Stimulated activated CD4-positive, alpha-beta T cell treated with anti-CD3 and anti-CD28 coated beads, Interleukin-1b, Interleukin-23, amount 100 ng/mL, for 24 hours (primary cell): ENCODE data around the gene ELFN2.

ENCODE experiments used
- DNase-seq, 4 experiments: peaks; one replicate each; pipeline ENCODE4 v3.0.0-alpha.2; 2020; ENCODE audit warnings: low read depth in 4 of 4, low spot score in 1 of 4

ELFN2 gene

DNA sequence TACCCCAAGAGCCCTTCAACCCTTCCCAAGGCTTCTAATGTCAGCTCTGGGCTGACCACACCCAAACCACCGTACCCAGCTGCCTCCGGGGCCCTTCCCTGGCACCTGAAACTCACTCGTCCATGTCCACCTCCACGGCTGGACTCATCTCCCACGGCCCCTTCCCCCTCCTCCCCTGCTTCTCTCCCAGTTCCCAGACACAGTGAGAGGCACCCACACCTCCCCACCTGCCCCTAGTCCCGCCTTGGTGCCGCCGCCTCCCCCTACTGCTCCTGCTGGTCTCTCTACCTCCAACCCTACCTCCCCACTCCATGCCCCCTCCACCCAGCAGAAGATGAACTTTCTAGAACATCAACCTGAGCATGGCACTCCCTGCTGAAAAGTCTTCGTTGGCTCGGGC, 39.5 kb downstream of the ELFN2 start:
- no peak for DNase-seq

DNA sequence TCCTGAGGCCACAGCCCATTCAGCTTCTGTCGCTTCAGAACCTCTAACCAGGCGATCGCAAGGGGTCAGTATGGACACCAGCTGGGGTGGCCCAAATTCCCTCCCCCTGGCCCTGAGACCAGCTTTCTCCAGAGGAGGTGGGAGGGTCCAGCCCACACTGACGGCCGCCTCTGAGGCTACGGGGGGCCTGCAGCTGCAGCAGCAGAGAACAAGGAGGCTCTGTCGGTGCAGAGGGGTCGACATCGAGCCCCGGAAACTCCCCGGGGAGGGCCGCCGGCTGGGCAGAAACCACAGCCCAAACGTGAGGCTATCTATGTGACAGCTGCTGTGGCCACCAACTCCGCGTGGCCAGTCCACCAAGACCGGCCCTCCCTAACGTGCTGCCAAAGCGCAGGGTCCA, 40.8 kb downstream of the ELFN2 start:
- no peak for DNase-seq

DNA sequence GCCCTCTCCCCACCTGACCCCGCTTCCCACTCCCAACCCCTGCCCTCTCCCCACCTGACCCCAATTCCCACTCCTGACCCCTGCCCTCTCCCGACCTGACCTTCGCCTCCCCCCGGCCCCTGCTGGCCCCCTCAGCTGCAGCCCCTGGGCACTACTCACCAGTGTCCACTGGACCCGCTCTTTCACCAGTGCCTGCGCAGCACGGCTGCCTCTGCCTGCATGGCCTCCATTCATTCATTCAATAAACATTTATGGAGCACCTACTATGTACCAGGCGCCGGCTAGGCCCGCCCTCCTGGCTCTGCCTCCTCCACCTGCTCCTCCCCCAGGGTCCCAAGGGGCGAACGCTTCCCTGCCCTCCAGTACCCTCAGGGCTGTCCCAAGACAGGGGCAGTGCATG, 42.6 kb downstream of the ELFN2 start:
- DNase-seq: no peak

DNA sequence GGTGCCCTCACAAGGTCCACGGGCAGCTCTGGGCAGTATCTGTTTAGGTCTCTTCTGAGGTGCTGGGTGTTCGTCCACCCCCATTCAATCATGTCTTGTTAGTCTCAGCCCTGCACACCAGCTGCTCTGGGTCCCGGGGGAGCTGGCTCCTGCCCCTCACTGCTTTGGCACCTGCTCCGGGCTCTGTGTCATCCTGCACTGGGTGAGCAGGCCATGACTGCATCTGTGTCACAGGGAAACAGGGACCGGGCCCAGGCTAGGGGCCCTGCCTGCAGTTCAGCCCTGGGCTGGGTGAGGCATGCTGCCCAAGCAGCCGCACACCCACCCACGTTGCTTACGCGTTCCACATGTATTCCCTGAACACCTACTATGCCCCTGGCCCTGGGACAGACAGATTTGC, 43.9 kb downstream of the ELFN2 start:
- DNase-seq: no peak

DNA sequence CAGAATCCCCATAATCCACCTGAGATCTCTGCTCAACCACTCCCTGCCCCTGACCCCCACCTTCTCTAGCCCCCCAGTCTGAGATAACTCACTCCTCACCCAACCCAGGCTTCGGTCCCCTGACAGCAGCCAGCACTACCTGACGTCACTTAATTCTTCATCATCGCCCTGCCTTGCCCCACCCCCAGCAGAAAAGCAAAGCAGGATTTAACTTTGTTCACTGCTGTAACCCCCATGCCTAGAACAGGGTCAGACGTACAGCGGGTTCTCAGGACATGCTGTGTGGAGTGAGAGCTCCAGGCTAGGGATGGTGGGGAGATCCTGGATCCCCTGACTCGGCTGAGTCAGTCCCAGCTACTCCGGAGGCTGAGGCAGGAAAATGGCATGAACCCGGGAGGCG, 45.8 kb downstream of the ELFN2 start:
- DNase-seq: no peak

DNA sequence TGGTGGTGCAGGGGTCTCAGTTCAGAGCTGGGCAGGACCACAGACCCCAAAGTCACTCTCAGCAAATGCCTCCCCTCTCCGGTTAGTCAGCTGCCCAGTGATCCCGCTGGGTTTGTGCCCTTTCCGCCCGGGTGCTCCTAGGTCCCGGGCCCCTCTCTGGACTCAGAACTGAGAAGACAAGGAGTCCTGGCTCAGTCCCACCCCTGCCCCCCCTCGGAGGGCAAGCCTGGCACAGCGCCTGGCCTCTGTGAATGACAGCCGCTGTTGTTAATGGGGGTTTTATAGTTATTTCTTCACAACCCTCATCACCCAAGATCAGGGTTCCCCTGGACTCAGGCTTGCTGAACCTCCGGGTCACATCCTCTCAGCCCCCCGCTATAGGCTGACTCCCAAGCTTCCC, 47.6 kb downstream of the ELFN2 start:
- no peak for DNase-seq

DNA sequence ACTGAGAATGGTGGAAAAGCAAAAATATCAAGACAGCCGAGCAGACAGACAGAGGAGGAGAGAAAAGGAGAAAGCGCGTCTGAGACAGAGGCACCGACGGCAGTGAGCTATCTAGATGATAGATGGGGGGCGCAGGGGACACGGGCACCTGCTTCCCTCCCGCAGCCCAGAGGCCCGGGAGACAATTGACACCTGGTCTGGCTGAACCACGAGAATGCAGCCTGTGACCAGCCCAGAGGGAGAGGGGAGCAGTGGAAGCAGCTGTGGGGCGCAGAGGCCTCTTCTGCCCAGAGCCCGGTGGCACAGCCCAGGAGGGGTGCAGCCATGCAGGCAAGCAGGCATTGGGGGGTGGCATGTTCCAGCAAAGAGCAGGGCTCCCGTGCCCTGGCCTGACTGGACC, 48.2 kb downstream of the ELFN2 start:
- DNase-seq: no peak

DNA sequence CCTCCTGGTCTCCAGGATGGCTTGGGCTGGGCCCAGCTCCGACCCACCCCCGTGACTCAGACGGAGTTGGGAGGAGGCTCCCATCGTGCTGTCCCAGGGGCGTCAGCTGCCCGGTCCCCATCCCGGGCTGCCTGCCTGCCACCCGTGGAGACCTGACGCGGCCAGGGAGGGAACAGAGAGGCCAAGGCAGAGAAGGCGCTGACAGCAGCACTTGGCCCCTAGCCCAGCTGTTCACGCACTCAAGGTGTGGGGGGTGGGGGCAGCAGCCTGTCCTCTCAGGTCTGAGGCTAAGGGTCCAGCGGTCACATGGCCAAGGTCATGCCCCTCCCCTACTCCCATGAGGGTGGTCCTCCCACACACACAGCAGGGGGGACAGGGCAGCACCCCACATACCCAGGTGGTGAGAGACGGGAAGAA, 48.6 kb downstream of the ELFN2 start:
- DNase-seq: no peak

DNA sequence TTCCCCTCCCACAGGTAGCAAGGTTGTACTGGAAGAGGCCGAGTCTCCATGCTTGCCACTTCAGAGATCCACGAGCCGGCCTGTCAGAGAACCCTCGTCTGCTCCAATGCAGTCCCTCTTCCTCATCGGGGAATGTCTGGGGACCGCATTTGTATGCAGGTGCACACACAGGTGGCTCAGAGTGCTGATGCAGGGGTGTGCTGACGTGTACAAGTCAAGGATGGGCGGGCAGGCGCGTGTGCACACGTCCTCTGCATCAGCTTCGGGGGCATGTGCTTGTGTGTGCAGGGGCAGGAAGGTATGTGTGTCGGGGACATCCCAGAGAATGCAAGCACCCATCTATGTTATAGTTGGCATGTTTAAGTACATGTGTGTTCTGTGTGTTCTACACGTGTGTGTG, 49.4 kb downstream of the ELFN2 start:
- no peak for DNase-seq

DNA sequence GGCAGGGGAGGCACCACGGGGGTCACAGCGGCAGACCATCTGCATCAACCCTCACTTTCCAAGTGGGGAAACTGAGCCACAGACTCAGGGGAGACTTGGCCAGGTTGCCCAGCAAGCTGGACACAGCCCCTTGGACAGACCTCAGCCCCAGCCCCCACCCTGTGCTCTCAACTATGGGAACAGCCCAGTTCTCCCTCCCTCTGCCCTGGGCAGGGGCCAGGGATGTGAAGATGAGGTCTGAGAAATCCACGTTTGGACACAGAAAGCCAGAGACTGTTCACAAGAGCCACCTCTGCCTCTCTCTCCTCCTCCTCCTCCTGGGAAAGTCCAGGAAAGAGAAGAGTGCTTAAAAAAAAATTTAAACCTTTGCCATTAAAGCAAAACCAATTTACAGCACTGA, 50.1 kb downstream of the ELFN2 start:
- DNase-seq: no peak

DNA sequence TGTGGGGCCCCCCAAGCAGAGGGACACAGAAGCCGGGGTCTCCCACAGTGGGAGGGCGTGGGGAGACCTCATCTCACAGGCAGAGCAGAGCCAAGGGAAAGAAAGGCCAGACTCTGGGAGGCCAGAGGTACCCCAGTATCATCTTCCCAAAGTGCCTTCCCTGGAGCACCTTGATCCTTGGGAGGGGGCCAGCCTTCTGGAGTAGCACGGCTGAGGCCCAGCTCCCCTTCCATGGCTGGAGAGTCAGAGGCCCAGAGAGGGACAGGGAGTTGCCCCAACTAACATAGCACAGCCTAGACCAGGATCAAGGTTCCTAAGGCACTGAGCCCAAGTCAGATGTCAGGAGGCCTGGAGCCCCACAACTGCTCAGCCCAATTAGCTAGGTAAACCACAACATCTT, 50.6 kb downstream of the ELFN2 start:
- no peak for DNase-seq

DNA sequence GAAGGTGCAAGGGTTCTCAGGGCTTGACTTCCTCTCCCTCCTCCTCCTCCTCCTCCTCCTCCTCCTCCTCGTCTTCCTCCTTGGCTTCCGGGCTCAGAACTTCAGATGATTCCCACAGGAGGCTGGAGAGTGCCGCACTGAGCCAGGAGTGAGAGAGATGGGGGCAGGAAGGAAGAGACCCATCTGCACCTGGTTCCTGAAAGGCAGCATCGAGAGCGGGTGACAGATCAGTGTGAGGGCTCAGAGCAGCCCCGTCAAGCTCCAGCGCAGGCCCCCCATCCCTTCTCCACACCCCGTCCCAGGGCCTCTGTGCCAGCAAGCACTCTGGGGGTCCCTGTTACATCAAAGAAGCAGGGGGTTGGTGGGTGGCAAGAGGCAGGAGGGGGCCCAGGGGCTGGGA, 51.5 kb downstream of the ELFN2 start:
- no peak for DNase-seq

DNA sequence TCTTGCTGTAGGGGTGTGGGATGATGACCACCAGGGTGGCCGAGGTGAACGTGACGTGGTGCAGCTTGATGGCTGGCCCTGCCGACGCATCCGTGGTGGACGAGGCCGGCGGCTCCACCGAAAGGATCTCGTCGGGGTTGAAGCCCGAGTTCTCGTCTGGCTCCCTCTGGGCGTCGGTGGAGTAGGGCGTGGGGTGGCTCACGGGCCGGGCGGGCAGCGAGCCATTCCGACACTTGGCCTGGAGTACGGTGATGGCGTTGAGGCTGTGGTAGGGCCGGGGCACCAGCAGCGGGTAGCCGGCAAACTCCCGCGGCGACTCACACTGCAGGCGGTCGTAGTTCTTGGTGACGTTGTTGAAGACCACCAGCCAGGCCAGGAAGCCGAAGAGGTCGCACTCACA, 52.7 kb downstream of the ELFN2 start:
- no peak for DNase-seq

DNA sequence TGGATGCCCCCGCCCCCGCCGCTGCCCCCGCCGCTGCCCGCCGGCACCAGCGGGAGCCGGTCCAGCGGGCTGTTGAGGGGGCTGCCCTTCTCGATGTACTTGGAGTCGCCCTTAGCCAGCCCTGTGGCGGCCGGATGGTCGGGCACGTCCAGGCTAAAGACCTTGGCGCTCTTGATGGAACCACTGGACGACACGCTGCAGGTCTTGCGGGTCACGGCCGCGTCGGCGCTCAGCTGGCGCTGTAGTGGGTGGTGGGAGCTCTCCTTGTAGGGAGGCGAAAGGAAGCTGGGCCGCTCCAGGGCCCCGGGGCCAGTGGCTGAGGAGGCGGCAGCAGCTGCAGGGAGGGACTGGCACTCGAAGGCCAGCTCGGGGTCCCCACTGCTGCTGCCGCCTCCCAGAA, 53.8 kb downstream of the ELFN2 start:
- no peak for DNase-seq

DNA sequence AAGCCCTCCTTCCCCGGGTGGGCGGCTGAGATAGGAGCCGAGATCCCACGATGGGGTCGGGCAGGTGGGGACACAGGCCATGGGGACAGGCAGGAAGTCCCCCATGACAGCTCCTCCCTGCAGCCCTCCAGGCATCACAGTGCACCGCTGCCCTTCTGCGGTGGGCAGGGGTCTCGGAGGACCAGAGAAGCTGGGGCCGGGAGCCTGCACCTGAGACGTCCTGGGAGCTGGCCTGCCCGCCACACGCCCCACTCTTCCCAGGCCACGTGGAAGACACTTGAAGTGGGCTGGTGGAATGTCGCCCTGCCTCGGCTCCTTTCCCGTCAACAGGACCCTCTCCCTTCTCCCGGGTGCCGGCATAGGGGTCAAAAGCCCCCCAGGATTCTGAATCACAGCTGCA, 55.4 kb downstream of the ELFN2 start:
- no peak for DNase-seq

DNA sequence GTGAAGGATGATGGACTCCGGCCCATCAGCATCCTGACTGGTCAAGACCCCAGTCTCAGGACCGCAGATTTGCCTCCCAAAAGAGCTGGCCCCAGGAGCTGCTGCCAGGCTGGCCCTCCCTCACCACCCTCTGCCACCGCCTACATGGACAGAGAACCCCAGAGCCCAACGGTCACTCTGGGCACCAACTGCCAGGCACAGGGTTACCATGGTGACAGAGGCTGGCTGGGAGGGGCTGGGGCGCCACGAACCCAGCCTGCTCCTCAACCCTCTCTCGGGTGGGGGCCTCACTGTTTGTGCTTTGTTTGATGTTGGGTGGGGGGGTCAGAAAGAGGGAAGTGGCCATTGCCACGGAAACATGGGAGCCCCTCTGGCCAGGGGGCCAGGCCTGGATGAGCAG, 55.8 kb downstream of the ELFN2 start:
- DNase-seq: no peak

DNA sequence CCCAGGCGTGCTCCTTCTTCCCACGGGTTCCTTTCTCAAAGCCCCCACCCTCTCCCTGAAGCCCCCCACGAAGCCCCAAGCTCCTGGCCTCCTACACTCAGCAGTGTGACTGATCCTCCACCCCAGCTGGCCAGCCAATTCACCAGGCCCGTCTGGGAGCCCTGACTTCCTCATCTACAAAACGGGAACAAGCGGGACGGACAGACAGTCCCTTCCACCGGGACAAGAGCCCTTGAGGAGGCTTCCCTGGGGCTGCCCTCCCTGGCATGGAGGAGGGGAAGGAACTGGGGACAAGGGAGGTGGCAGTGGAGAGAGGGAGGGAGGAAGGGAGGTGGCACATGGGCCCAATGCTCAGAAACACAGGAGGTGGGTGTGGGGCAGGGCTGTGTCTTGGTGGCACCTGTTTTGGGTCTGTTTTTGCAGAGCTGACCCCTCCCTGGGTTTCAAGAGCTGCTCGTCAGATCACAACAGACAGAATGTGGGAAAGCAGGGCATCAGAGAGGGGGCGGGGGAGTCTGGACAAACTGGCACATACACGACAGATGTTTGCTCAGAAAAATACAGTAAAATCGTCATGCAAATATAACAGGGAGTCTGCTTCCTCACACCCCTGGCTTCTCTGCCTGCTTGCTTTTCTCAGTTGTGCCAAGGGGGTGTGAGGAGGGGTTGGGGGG, 56.8 kb downstream of the ELFN2 start:
- no peak for DNase-seq

DNA sequence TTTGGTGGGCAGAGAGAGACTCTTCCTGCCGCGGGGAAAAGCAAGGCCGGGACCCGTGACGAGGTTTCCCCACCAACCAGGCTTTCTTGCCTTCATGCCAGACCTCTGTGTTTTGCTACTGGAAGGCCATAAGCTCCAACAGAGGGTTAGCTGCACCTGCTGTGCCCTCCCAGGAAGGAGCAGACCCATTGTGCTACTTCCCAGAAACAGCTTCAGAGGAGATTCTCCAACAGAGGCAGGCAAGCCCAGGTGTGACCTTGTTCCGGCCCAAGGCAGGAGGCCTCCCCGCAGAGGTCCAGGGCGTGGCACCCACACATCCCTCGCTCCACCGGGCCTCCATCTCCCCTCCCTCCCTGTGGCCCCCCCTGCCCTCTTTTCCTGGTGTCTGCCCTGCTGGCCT, 57.8 kb downstream of the ELFN2 start:
- DNase-seq: no peak

DNA sequence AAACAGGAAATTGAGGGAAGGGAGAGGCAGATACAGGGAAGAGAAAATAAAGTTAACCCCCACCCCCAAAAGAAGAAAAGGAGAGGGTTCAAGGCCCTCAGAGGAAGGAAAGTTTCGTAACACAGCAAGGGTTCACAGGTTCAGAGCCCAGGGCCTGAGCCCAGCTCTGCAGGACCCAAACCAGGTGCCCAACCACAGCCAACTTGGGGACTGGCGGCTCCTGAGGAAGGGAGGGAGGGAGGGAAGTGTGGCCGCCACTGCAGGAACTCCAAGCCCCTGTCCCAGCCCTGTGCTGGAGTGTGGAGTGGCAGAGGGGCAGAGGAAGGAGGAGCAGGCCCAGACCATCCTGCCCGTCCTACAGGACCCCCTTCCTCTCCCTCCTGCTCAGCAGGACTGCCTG, 59.2 kb downstream of the ELFN2 start:
- no peak for DNase-seq

DNA sequence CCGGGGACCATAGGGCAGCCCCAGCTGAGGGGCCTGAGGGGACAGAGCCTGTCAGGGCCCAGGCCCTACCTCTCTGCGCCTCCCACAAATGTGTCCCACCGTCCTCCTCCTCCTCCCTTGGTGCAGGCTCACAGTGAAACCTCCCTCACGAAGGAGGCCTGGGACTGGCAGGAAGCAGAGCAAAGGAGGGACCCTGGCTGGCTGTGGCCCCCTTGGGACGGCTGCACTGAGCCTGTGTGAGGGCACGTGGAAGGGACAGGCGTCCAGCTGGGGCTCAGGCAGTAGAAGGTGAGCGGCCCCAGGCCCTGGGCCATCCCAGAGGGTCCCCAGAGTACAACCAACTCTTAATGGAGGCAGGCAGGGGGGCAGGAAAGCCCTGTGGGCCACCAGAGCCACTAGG, 60.7 kb downstream of the ELFN2 start:
- DNase-seq: no peak

DNA sequence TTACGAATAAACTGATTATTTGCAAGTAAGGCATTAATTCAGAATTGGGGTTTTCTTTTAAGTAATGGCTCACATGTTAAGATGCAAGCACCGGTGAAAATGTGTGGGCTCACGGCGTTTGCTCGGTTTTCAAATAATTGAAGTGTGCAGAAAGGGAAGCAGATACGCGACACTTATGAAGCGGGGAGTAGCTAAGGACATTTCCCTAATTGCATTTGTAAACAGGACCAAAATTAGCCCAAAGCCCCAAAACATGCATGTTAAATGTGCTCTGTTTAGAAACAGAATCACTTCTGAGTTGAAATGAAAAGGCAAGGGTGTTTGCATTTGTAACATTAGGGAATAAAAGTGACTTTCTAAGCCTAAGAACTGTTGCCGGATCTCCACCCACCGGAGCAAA, 61.3 kb downstream of the ELFN2 start:
- DNase-seq: no peak

DNA sequence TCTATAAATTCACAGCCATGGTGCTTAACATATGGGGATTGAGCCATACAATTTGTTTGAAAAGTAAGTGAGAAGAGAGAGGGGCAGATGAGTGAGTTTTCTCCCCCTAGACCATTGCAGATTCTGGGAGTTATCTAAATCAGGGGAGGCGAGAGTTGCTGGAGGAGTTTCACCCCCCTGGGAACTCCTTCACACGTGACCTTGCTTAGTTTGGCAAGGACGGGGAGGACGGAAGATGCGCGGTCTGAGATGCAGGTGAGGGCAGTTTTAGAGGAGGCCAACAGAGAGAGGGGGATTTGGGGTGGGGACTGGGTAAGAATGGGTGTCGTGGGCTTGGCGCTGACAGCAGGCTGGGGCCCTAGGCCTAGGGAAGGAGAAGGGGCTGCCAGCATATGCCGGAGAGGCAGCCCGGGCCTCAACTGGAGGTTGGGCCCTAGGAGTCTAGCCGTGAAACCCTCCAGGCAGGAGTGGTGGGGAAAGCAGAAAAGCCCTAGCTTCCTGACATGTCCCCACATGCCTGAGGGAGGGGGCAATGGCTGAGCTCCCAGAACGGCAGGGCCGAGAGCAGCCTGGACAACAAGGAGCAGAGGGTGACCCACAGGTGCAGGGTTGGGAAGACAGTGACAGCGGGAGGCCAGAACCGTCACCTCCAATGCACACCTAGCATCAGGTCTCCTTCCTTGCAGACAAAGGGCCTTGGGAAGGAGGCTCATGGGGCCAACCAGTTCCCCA, 63.9 kb downstream of the ELFN2 start:
- no peak for DNase-seq

DNA sequence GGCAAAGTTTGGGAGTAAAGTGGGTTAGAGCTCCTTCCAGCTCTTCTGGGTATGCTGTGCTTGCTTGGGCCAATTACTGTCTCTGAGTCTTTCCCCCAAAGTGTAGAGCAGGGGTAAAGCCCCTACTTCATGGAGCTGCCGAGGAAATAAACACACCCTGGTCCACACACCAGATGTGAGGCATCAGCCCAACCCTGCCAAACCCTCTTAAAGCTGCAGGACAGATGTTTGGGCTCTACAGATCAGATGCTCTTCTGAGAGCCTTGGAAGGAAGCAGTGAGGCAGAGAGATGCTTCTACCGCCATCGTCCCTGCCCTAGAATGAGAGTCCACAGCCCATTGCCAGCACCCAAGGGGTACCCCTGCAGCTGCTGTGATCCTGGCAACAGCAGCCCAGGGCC, 64.7 kb downstream of the ELFN2 start:
- no peak for DNase-seq
